HG03378 (cell line): ENCODE measurements around the gene PTPRD.

ENCODE experiments used
- ATAC-seq: cut with Tn5 transposase; IDR thresholded peaks from one replicate; pipeline ENCODE4 v1.9.1; 2021; ENCODE audit warnings: mild to moderate bottlenecking, moderate library complexity; ENCODE audit not compliant: unreplicated experiment

The PTPRD gene

GRCh38 chr9:8670751-8671150 is 1942.1 kb downstream of the PTPRD start:
- ATAC-seq: no peak

DNA sequence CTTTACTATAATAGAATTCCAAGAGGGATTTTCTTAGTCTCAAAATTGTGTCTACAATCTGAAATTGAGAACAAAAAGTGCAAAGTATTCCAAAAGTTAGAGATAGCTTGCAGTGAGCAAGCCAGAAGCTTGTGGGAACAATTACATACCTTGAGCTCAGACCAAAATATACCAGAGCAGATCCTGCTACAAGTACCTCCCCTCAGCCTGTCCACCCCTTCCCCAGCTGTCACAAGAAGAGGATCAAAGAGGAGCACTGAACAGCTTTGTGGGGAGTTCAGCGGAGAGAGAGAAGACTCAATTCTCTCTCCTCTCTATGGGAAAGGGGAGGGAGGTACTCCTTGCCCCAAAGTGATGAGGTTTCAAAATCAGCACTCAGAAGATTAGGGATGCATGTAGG is 1944.1 kb downstream of the PTPRD start:
- no peak for ATAC-seq

GRCh38 chr9:8668231-8668630 is 1944.6 kb downstream of the PTPRD start:
- ATAC-seq: no peak

GRCh38 chr9:8666060-8666459 is 1946.7 kb downstream of the PTPRD start:
- no peak for ATAC-seq

DNA sequence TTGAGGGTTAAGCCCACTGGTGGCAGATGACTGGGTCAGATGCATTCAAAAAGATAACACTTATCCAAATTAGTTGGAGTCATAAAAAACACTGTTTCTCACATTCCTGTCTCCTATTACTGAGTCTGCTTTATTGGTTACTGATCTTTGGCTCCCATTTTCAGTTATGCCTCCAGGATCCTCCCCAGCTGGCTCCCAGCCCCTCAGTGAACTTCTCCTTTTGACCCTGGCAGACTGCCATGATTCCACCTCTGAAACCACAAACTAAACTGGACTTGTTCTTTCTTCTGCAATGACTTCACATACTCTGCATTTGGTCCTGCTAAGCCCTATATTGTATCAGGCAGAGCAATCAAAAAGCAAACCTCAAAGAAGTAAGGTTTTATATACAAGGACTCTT is 1952.4 kb downstream of the PTPRD start:
- no peak for ATAC-seq

GRCh38 chr9:8659108-8659507 is 1953.7 kb downstream of the PTPRD start:
- no peak for ATAC-seq

- no peak for ATAC-seq
Measured at GRCh38 chr9:8655071-8655470, 1957.7 kb downstream of the PTPRD start.

DNA sequence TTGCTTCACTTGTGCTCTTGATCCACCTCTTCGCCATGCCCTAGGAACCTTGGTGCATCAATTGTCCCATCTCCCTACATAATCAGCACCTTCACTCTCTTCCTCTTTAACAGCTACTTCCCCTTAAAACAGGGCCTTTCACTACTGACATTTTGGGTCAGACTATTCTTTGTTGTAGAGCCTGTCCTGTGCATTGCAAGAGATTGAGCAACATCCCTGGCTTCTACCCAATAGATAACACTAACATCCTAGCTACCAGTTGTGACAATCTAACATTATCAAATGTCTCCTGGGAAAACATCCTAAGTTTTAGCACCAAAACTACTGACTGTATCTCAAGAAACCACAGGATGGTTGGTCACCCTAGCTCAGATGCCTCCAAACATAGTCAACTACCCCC is 1958.9 kb downstream of the PTPRD start:
- no peak for ATAC-seq

DNA sequence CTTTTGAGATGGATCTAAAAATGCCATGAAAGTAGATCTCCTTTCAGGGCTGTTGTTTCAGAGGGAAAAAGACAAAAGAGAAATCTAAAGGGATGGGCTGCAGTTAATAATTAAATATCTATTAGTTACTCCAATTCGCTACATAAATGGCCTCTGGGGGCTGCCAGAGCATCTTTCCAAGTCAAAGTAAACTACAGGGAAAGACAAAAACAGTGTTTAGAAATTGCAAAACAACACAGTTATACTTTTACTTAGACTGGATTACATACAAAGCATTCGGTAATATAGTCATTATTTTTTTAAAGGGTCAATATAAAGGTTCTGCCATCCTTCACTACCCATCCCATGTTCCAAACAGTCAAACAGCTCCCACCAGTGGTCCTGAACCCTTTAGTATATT is 1959.7 kb downstream of the PTPRD start:
- ATAC-seq: no peak

- no peak for ATAC-seq
Measured at GRCh38 chr9:8652255-8652654, 1960.5 kb downstream of the PTPRD start.

DNA sequence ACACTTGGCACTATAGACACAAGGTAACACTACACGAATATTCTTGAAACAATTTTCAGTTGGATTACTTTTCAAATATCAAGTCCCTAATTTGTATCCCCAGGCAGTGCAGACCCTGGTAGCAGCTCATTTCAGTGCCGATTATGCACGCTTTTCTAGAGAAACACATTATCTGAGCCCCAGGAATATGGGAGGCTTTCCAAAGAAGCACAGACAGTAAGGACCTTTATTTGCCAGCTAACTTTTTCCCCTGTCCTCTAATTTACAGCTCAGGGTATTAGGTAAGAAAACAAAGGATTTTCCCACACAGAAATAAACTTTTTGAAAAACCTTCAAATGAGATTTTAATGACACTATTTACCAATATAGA is 1961.0 kb downstream of the PTPRD start:
- no peak for ATAC-seq

DNA sequence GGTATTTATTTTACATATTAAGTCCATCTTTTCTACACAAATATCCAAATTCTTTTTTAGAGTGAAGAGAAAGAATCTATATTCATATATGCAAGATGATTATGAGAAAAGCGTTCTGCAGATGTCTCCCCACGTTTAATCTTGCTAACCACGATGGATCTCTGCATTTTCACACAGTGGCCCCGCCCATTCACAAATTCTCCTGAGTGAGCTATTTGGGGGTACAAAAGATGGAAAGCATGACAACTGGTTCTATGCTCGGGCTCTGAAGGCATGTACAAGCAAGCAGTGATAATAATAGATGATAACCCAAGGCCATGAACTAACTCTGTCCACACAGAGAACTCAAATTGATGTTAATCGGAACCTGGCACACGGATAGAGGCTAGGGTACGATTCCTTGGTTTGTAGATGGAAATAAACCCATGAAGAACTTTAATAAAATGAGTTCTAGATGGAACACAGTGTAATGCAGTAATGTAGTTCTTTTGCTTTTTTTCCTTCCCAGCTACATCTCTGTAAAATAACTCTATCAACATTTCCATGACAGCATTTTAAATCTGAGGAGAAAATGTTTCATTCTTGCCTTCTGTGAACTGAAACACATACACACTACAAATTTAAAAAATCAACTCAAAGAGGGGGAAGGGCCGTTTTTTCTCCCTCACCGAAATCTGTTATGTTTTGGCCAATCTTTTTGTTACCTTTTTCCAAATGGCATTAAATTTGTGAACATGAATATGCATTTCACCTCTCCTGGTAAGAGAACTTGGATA is 1961.5 kb downstream of the PTPRD start:
- ATAC-seq: no peak

DNA sequence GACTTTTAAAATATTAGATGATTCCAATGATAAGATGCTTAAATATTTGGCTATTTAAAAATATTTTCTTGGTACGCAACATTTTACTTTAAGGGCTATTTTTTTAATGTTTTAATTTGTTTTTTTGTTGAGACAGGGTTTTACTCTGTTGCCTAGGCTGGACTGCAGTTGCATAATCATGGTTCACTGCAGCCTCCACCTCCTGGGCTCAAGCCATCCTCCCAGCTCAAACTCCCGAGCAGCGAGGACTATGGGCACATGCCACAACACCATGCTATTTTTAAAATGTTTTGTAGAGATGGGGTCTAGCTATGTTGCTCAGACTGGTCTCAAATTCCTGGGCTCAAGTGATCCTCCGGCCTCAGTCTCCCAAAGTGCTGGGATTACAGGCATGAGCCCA is 1963.0 kb downstream of the PTPRD start:
- ATAC-seq: no peak

GRCh38 chr9:8649160-8649559 is 1963.6 kb downstream of the PTPRD start:
- peak; percentile 68 for ATAC-seq

DNA sequence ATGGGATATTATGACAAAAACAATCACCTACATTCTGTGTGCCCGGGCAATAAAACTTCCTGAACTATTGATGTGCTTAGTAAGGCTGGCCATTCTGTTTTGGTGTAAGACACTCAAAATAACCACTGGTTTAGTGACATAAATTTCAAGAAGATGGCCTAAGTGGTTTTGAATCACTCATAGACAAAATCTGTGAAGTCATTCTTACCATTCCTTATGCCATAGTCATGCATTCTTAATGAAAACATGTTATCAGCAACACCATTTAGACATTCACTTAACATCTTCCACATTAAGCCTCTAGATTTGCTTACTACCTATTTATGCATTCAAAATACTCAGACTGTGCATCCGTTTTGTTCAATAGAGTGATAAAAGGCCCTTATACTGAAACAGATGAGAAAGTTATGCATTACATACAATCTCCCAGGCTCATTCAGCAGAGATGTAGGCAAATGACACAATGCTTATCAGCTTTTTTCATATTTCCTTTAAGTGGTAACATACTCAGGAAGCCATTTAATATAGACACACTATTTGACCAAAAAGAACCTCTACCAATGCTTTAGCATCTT is 1964.4 kb downstream of the PTPRD start:
- ATAC-seq: no peak

DNA sequence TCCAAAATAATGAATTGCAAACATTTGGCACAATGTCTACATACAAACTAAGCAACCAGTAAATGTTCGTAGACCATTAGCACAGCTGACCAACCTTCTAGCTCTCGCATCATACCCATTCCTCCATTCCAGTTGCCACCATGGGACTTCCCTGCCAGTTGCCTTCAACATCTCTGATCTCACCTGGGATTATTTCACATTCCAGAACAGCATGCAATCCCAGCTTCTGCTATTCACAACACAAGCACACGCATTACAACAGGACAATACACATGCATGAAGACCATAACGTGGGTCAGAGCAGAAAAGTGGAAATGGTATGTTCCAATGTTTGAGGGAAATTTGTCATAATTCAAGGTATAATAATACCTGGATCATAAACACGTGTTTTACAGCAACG is 1965.0 kb downstream of the PTPRD start:
- no peak for ATAC-seq

- no peak for ATAC-seq
Measured at GRCh38 chr9:8644571-8644970, 1968.2 kb downstream of the PTPRD start.

DNA sequence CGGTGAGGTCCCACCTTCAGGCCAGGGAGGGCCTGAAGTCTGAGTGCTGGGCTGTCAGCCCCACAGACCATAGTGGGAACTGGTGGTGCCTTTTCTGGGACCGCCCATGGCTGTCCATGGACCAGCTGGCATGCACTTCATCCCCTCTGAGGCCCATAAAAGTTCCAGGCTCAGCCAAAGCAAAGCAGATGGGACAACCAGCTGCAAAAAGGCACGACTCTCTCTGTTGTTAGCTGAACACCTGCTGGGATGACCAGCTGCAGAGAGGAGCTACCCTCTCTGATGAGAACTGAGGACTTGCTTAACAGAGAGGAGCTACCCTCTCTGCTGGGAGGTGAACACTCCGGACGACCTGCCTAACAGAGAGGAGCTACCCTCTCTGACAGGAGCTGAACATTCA is 1968.9 kb downstream of the PTPRD start:
- no peak for ATAC-seq

DNA sequence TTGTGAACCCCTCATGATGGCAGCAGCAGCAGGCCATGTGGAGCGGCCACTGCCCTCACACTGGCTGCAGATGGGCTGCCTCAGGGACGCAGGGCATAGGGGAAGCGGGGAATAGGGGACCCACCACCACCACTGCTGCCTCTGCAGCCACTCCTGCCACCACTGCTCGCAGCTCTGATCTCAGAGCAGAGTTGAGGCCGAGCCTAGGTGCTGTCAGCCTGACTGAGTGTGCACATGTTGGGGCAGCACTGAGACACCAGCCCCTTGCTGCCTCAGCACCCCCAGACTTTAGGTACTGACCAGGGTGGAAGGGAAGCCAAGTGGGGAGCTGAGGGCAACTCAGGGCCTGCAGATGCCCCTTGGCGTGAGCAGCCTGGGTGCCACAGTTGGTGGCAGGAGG is 1969.3 kb downstream of the PTPRD start:
- ATAC-seq: no peak

- ATAC-seq: no peak
Measured at GRCh38 chr9:8640761-8641160, 1972.0 kb downstream of the PTPRD start.

DNA sequence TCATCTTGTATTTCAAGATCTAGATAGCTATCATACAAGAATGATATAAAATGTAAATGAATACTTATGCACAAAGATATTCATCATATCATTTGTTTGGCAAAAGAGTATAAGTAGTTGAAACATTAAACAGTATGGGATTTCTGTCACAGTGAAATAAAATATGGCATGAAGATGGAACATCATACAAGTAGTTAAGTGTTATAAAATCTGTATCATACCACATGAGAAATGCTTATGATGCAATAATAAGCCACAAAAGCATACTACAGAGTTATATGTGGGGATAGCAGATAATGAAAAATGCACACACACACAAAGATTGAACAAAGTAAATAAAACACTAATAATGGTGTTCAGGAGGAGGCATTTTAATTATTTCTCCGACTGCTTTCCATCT is 1975.2 kb downstream of the PTPRD start:
- no peak for ATAC-seq

DNA sequence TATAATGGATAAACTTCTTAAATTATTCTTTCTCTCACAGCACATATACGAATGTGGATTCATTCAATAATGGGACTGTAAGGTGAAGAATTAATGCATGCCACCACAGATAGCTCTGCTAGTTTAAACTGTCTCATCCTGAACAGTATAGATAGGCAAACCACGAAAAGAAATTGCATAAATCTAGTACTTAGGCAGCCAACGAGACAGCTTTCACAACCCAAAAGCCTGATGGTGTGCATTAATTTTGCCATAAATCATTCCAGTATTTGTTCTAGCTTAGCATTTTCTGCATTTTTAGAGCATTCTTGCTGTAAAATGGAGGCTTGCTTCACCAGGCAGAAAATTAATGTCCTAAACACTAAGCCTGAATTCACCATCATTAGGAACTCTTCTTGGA is 1979.0 kb downstream of the PTPRD start:
- no peak for ATAC-seq

DNA sequence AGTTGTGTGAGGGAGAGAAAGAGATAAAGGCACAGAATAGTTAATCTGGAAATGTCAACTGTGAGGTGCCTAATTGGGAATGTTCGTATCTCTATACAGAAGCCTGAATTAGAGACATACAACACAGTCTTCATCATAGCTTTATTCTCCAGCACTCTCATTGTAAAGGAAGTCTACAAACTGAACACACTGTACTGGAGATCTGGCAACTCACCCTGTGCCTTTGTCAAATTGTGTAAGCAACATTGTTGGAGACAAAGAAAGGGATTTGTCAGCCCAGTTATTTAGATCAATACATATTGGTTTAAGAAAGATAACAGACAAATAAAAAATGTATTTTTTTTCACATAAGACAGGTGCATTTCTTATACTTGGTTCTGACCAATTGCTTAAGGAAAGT is 1980.3 kb downstream of the PTPRD start:
- ATAC-seq: no peak
